ENCODE results near the gene KXD1. TPM values are rescaled to one million over a fixed set of nuclear protein-coding genes. Genes with fewer than 3 reads are reported as not detected.

Gene KXD1
- total and polyA plus RNA-seq, 2 donors (not counting 1 experiment from before 2014, with no cell fraction given), result 90.0 to 166 TPM

- H3K4me1 Mint-ChIP-seq, result peaks cover 23% of the 10 kb centered on the region
- Histone ChIP-seq H3K4me2 (replicated peaks; ENCODE audit: low read depth, low read length, poor library complexity, severe bottlenecking) (peak overlapping the region; percentile 97), H3K9me3 (ENCODE audit: control extremely low read depth in 1 of 3, control insufficient read depth in 2 of 3, insufficient read depth in 1 of 3, low read length in 2 of 3) (no peaks in the 10 kb centered on the region), H2AFZ (ENCODE audit: insufficient read depth, low read depth, low read length, poor library complexity, severe bottlenecking) (peak overlapping the region; percentile 80), H3K4me3 (ENCODE audit: control extremely low read depth in 1 of 5, extremely low read depth in 1 of 5, insufficient read depth in 1 of 5, low read depth in 2 of 5, low read length in 4 of 5) (peak overlapping the region; percentile 74 to 97 (median 89)), H3K9ac (ENCODE audit: low read length) (peak overlapping the region; percentile 99), H3K27me3 (replicated peaks in 1 of 4; ENCODE audit: control extremely low read depth in 1 of 4, control insufficient read depth in 3 of 4, insufficient read depth in 4 of 4, low read length in 3 of 4) (no peaks in the 10 kb centered on the region), H3K4me1 (ENCODE audit: control insufficient read depth in 2 of 2, insufficient read depth in 2 of 2, low read length in 2 of 2) (peaks cover 7 to 27% of the 10 kb centered on the region in 2 donors), H4K20me1 (ENCODE audit: control insufficient read depth, insufficient read depth, low read length, poor library complexity, severe bottlenecking) (peaks cover 42% of the 10 kb centered on the region), H3K79me2 (ENCODE audit: control insufficient read depth, insufficient read depth, low read length) (peaks cover 56% of the 10 kb centered on the region), H3K27ac (ENCODE audit: low read length in 2 of 2) (peak overlapping the region; percentile 95 to 98), H3K36me3 (replicated peaks in 1 of 2; ENCODE audit: control extremely low read depth in 1 of 2, control insufficient read depth in 1 of 2, extremely low read depth in 1 of 2, insufficient read depth in 2 of 2, low read length in 1 of 2) (peaks cover 0 to 1% of the 10 kb centered on the region in 2 experiments)
- intact Hi-C loops (cut with micrococcal nuclease), result loop anchor here (5.0 kb wide), 4 partner anchors 326 to 1294 kb away; partner anchors contain the start of genes ARMC6, MPV17L2, OCEL1 and SUGP2
- H3K27me3 Mint-ChIP-seq, result no peaks in the 10 kb centered on the region
- H3K9me3 Mint-ChIP-seq (ENCODE audit: insufficient read depth), result no peaks in the 10 kb centered on the region
- DNase-seq, result peak; percentile 82
- ChIA-PET POLR2A (interaction anchor here (0.7 to 4.2 kb wide), 6 partner anchors 22 to 398 kb away, joined by 3 to 44 read pairs (median 12); partner anchors contain the start of genes COPE, DDX49, FKBP8 and KXD1), CTCF (interaction anchor here (1.0 to 4.4 kb wide), 14 partner anchors 8 to 335 kb away, joined by 3 to 47 read pairs (median 6); partner anchors contain the start of genes KXD1, REX1BD and UBA52)
- peak overlapping the region; percentile 95 for H3K27ac Mint-ChIP-seq
- TF ChIP-seq CTCF (IDR thresholded peaks at IDR 0.05), result no peak
- TF ChIP-seq EZH2 (IDR thresholded peaks at IDR 0.05; ENCODE audit: borderline replicate concordance, insufficient read depth, low read depth, low read length, poor library complexity, severe bottlenecking), result no peak
- peak overlapping the region; percentile 90 for H3K4me3 Mint-ChIP-seq
- under 1% methylated on average over 39 of the region's 41 CpGs for WGBS (ENCODE audit: insufficient coverage)
- no peak for ATAC-seq (ENCODE audit: low read depth)
Observed at GRCh38 chr19:18520848-18521691, 36.6 kb upstream of the KXD1 start.

All from B cell (primary cell).